ENCODE measurements around the gene OR7A10.

OR7A10 gene

GRCh38 chr19:14848822-14849221 lies at the start of gene OR7A10:
Gene OR7A10 (minus strand): TSS chr19:14848922. CDS start chr19:14841877, 7,045 bp downstream.
- no peak for DNase-seq (ENCODE audit: low read depth)

DNA sequence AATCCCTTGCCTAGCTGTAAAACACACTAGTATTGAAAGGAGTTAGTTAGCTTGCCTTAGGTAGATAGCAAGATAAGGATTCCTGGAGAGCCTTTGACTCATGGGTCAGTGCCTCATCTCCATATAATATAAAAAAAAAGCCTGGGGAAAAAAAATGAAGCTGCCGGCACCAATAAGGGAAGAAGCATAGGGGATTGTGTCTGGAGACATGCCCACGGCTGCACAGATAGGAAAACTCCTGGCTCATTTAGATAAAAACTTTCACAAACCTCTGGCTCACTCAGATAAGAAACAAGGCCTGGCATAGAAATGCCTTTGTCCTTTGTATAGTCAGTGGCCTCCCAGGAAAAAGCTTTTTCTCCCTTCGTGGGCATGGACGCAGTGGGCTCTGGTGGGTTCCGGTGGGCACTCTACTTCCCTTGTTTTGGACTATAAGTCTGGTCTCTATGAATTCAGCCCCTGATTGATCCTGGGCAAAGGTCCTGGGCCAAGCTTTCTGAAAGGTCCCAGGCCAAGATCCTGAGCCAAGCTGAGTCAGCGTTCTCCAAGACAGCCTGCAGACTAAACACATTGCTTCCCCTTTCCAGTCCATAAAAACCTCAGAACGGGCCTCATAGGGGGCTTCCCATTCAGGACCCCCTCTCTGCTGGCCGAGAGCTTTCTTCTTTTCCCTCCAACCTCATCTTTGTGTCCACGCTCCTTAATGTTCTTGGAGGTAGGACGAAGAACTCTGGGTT lies 42.1 kb upstream of the OR7A10 start:
- DNase-seq (ENCODE audit: low read depth), result no peak

GRCh38 chr19:14889994-14890642 lies 41.4 kb upstream of the OR7A10 start:
- no peak for DNase-seq (ENCODE audit: low read depth)

GRCh38 chr19:14886032-14886431 lies 37.3 kb upstream of the OR7A10 start, which contains the start of gene OR7A17:
Gene OR7A17 (minus strand): TSS chr19:14886132. CDS start chr19:14881355, 4,777 bp downstream.
- DNase-seq (ENCODE audit: low read depth), result no peak

- peak; percentile 29 for DNase-seq (ENCODE audit: low read depth)
These were observed 23.0 kb upstream of the OR7A10 start for GRCh38 chr19:14871619-14872230.

DNA sequence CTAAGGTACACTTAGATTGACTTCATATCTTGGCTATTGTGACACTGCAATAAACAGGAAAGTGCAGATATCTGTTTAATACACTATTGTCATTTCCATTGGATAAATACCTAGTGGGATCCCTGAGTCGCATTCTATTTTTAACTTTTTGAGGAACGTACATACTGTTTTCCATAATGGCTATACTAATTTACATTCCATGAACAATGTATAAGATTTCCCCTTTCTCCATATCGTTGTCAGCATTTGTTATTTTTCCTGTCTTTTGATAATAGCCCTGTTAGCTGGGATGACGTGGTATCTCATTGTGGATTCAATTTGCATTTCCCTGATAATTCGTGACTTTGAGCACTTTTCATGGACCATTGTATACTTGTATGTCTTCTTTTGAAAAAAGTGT lies 19.8 kb upstream of the OR7A10 start:
- DNase-seq (ENCODE audit: low read depth), result no peak

DNA sequence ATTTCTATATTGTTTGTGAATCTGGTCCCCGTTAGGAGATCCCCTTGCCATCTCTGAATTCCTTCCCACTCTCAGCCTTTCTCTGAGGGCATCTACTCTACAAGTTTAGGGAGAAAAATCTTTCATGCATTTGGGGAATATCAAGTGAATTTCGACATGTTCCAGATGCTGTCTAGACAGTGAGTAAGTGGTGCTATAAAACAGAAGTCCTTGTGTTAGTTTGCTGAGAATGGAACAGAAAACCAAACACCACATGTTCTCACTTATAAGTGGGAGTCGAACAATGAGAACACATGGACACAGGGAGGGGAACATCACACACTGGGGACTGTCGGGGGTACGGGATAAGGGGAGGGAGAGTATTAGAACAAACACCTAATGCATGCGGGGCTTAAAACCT lies 5.1 kb downstream of the OR7A10 start:
- no peak for DNase-seq (ENCODE audit: low read depth)

DNA sequence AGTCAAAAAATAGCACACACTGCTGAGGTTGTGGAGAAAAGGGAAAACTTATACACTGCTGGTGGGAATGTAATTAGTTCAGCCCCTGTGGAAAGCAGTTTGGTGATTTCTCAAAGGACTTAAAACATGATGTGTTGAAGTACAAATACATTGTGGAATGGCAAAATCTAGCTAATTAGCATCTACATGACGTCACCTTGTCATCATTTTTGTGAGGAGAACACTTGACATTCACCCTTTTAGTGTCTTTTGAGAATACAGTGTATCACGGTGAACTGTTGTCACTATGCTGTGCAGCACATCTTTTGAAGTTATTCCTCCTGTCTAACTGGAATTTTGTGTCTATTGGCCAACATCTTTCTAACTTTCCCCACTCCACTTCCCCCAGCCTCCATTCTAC lies 5.6 kb downstream of the OR7A10 start:
- no peak for DNase-seq (ENCODE audit: low read depth)

- no peak for DNase-seq (ENCODE audit: low read depth)
These were observed 8.5 kb downstream of the OR7A10 start for GRCh38 chr19:14840206-14840605.

DNA sequence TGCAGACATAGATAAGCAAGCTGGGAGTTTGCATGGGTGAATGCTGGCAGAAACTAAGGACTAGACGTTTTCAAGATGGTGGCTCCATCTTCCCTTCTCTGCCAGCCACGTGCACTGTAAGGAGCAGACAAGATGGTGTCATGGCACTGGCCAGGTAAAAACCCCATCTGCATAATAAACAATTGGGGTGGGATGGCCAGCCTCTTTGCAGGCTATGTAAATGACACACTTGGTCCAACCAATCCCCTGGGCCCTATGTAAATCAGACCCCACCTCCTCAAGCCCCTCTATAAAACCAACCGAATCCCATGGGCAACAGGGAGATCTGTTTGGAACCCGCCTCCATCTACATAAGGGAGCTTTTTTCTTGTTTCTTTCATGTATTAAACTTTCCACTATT lies 11.3 kb downstream of the OR7A10 start:
- DNase-seq (ENCODE audit: low read depth), result no peak

DNA sequence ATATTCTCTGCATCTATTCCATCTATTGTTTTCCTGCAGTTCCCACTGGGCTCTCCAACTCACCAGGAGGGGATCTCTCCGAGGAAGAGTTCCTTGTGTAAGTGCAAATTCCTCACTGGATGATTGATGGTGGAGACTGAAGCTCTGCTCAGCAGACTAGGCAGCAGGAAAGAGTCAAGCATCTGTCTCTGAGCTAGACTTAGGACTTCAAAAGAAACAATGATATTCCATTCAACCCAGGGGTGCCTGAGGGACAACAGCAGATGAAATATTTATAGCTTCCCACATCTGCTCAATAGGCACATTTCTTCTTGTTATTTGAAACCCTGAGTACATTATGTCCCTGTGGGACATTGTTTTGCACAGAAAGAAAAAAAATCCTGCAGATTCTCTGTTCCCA lies 13.7 kb downstream of the OR7A10 start, which contains the start of the genes OR7A5 and OR7C1:
TSS of gene OR7A5 (minus strand) at position 175 of the 400 bp plus-strand sequence. CDS start 6,944 bp downstream, outside the sequence.
TSS of gene OR7C1 (minus strand) at position 175 of the 400 bp plus-strand sequence. CDS start 35,049 bp downstream, outside the sequence.
- no peak for DNase-seq (ENCODE audit: low read depth)

DNA sequence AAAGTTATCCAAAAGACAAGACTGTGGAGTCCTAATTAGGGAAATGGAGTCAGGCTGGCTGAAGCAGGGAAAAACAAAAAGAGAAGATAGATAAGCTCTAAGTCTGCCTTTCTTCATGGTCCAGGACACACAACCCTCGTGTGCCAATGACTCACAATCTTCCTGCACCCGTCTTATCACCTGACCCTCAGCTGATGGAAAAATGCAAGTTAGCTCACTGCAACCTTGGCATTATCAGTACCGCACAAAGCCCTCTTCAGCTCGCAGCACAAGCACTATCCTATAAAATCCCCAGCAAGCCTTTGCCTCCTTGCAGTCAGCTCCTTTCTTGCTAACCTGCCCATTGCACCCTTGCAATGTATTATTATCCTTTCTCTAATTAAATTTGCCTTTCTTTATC lies 18.0 kb downstream of the OR7A10 start:
- no peak for DNase-seq (ENCODE audit: low read depth)

DNA sequence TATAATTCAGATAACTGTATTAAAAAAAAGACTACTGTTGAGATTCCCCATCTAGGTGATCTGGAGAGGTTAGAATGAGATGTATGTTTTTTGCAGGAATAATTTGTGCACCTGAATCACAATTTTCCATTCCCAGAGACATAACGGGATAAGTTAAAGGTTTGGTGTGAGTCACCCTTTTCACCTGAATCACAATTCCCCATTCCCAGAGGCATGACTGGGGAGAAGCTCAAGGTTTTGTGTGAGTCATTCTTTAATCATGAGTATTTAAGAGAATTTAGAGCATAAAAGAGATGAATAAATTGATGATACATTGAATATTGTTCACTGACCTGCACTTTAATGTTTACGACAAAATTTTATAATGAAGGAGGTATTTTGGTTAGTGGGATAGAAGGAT lies 22.7 kb downstream of the OR7A10 start:
- DNase-seq (ENCODE audit: low read depth), result no peak

- no peak for DNase-seq (ENCODE audit: low read depth)
These were observed 26.8 kb downstream of the OR7A10 start for GRCh38 chr19:14821937-14822336.

- DNase-seq (ENCODE audit: low read depth), result no peak
These were observed 30.1 kb downstream of the OR7A10 start for GRCh38 chr19:14818588-14818987.

DNA sequence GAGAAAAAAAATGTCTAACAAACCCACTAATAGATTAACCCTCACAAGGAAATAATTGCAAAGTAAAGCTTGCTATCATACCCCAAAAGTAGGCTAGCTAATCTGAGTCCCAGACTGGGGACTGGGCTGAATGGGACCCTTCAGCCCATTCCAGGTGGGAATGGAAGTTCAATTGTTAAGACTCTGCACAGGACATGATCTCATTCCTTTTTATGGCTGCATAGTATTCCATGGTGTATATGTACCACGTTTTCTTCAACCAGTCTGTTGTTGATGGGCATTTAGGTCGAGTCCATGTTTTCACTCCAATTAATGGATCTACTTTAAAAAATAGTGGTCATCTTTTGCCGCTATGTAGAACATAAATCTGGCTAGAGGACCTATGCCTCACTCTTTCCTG lies 31.7 kb downstream of the OR7A10 start:
- no peak for DNase-seq (ENCODE audit: low read depth)

GRCh38 chr19:14814982-14815652 lies 33.6 kb downstream of the OR7A10 start:
- no peak for DNase-seq (ENCODE audit: low read depth)

- DNase-seq (ENCODE audit: low read depth), result no peak
These were observed 39.3 kb downstream of the OR7A10 start for GRCh38 chr19:14809272-14810057.

- no peak for DNase-seq (ENCODE audit: low read depth)
These were observed 44.0 kb downstream of the OR7A10 start for GRCh38 chr19:14804765-14805164.

DNA sequence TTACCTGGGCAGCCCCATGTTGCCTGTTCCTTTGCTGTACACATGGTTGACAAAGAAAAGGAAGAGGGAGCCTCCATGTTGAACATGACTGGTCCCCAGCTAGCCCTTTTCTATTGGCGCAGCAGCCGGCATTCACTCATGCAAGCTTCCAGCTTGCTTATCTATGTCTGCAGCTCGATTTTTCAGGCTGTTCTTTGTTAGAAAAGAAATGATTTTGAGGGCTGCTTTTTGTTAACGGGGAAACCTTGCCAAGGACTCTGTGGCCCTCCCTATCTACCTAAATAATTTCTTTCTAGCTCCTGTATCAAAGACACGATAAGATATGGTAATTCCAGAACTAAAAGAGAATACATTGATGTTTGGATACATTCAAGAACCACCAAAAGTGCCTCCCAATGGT lies 50.0 kb downstream of the OR7A10 start:
- no peak for DNase-seq (ENCODE audit: low read depth)

DNA sequence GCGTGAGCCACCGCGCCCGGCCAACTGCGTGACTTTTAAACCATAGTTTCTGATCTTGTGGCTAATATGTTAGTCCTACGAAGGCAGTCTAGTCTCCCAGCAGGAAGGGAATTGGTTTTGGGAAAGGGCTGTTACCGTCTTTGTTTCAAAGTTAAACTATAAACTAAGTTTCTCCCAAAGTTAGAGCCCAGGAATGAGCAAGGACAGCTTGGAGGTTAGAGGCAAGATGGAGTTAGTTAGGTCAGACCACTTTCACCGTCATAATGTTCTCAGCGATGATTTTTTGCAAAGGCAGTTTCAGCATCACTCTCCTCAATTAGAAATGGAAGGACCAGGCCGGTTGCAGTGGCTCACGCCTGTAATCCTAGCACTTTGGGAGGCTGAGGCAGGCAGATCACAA lies 52.7 kb downstream of the OR7A10 start:
- no peak for DNase-seq (ENCODE audit: low read depth)

All from EH (cell line).